COLO829 (cell line): ENCODE measurements around the gene KDM8.
"Not testable (repeated sequence)": the region's sequence is repeated elsewhere in the genome, so short reads cannot be mapped to it uniquely, and the experiment has no call there.

Source experiments
- DNase-seq: peaks from one replicate; pipeline ENCODE4 v3.0.0; 2012; ENCODE audit warnings: low spot score

KDM8 gene

GRCh38 chr16:27243725-27244362 lies 40.5 kb downstream of the KDM8 start:
- DNase-seq: no peak

DNA sequence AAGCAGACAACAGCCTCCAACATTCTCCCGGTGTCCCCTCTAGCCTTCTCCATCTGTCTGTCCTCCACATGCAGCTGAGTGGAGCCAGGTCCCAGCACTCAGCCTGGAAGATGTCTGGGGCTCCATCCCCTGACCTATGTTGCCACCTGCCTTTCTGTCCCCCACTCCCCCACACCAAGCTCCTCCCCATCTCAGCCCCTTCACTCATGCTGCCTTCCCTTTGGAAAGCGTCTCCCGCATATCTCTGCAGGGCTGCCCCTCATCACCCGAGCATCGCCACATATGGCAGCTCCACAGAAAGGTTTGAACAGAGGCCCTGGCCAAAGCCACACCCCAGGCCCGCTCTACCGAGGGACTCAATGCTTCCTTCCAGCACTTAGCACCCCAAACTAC lies 41.0 kb downstream of the KDM8 start:
- no peak for DNase-seq

DNA sequence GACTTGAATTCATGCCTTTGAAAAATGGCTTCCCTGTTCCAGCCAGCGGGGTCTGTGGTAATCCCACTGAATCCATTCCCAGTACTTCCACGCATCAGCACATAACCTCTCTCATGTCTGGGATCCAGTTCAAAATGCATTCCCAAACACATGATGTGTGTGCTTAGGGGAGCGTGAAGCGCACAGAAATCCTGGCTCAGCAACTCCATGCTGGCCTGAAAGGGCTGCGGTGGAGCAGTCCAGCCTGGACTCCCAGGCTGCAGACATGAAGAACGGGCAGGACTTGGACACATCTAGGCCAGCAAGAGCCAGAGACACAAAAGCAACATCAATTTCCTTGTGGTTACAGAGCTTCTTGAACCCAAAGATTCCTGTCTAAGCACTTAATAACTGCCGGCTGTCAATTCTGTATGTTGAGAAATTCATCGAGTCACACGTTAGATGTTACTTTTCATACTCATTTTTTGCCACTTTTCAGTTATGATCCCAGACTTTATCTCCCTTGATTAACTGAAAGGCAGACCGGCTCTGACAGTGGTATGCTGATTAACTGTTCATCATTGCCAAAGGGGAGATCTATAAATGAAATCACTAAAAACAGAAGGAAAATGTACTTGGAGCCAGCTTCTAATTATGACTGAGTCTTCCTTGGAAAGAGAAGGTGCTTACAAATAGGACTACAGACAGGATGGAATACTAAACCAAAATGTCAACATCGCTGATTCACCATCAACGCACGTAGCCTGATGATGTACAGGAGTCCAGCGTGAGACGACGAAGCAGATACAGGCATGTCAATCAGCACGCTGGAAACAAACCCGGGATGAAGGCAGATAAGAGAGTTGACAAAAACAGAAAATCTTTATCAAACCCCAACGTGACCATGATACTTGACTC lies 42.2 kb downstream of the KDM8 start:
- no peak for DNase-seq

DNA sequence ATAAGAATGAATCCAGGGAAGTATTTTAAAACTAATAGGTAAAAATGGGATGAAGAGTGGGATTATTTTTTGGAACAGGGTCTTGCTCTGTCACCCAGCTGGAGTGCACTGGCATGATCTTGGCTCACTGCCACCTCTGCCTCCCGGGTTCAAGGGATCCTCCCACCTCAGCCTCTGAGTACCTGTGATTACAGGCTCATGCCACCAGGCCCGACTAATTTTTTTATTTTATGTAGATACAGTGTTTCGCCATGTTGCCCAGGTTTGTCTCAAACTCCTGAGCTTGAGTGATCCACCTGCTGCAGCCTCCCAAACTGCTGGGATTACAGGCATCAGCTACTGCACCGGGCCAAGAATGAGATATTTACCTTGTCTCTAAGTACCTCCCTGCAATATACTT lies 43.1 kb downstream of the KDM8 start:
- no peak for DNase-seq

GRCh38 chr16:27247076-27247475 lies 43.8 kb downstream of the KDM8 start:
- DNase-seq: not testable (repeated sequence)

DNA sequence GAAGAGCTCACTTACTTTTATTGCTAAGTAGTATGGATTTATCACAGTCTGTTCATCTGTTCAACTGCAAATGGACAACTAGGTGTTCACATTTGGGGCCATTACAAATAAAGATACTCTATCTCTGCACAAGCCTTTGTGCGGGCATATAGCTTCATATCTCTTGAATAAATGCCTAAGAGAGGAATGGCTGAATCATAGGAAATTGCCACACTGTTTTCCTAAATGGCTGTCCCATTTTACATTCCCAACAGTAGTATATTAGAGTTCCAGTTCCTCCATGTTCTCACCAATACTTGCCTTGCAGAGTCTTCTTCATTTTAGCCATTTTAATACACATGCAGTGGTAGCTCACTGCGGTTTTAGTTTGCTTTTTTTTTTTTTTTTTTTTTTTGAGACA lies 44.7 kb downstream of the KDM8 start:
- no peak for DNase-seq

- not testable (repeated sequence) for DNase-seq
These were observed 45.6 kb downstream of the KDM8 start for GRCh38 chr16:27248886-27249285.

- DNase-seq: peak; percentile 73
These were observed 48.3 kb downstream of the KDM8 start for GRCh38 chr16:27251541-27252205.

DNA sequence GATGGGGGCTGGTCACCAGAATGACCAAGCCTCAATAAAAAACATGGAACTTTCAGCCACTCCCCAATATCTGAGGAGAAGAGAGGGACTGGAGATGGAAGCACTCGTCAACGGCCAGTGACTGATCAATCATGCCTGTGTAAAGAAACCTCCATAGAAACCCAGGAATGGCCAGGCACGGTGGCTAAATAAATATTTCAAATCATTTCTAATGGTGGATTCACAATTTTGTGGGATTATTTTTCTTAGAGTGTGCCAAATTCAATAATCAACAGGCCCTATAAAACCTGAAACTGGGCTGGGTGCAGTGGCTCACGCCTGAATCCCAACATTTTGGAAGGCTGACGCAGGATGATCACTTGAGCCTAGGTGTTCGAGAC lies 48.9 kb downstream of the KDM8 start:
- DNase-seq: no peak

DNA sequence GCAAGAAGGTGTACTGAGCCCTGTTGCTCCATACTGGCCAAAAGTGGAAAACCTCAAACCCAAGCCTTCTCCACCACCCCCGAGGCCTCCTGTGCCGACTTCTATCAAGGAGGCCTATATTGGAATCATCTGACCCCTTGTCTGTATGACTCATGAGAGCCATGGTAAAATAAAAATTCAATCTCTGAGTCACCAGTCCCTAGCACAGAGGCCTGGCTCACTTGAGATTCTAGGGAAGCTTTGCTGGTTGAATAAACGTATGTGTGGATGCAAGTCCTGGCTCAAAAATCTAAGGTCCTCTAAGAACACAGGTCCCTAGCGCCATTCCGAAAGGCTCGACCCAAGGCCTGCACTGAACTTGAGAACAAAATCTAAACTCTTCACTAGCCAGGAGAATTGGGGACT lies 50.2 kb downstream of the KDM8 start:
- peak; percentile 93 for DNase-seq

GRCh38 chr16:27254262-27254811 lies 51.0 kb downstream of the KDM8 start:
- no peak for DNase-seq

DNA sequence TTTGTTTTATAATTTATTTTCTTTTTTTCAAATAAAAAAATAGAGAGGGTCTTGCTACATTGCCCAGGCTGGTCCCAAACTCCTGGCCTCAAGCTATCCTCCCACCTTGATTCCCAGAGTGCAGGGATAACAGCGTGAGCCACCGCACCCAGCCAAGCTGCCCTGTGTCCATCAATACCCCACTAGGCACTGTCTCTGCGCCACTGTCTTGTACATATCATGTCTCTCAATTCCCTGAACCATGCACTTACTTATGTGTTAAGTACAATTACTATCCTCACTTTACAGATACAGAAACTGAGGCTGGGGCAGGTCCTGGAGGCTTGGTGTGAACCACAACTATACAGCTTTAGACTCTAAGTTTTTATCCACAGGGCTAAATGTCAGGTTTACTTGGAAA lies 53.5 kb downstream of the KDM8 start:
- no peak for DNase-seq

GRCh38 chr16:27257271-27257670 lies 53.9 kb downstream of the KDM8 start:
- no peak for DNase-seq

- DNase-seq: no peak
These were observed 55.0 kb downstream of the KDM8 start for GRCh38 chr16:27258241-27258734.

DNA sequence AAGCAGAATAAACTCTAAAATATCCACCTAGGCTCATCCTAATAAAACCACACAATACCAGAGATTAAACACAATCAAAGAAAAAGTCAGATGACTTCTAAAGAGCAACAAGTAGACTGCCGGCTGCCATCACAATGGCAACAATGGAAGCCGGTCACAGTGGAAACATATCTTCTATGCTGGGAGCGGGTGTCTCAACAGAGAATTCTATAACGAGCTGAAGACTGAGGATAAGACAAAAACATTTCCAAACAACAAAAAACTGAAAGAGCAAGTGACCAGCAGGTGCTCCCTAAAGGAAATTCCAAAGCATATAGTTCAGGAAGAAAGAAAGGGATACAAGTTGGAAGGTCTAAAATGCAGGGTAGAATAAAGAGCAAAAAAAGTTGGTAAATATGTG lies 56.4 kb downstream of the KDM8 start:
- no peak for DNase-seq

GRCh38 chr16:27262904-27263423 lies 59.6 kb downstream of the KDM8 start:
- not testable (repeated sequence) for DNase-seq

- no peak for DNase-seq
These were observed 60.8 kb downstream of the KDM8 start for GRCh38 chr16:27264151-27264550.

DNA sequence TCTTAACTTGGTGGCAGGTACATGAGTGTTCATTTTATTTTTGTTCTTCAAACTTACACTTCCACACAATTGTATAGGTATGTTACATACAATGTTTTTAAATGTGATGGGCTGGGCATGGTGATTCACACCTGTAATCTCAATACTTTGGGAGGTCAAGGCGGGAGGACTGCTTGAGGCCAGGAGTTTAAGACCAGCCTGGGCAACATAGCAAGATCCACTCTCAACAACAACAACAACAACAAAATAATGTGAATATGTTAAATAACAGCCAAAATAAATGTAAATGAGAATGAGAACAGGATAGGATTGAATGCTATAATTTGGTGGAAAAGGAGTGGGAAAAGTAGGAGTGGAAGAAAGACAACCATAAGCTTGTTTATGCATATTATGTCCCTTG lies 62.7 kb downstream of the KDM8 start:
- DNase-seq: no peak

DNA sequence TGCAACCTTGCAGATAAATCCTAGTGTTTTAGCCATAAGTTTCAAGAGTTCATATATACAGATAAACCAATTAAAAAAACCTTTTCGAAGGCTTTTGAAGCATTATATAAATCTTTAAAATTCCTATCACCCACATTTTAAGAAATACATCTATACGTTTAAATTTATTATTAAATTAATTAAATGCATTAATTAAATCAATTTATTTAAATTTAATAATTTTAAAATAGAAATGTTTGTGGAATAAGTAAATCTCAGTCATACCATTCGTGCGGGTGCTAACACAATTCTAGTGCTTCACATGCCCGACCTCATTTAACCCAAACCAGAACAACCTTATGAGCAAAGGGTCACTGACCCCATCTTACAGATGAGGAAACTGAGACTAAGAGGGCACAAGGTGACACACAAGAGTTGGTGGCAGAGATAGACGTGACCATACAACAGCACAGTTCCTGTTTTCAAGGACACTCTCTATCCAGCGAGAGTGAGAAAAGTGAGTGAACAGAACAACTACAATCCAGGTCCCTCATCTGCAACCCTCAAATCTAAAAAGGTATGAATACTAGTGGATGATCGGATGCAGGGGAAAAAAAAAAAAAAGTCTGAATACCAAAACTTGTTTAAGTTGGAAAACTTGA lies 63.8 kb downstream of the KDM8 start:
- DNase-seq: no peak

- peak; percentile 97 for DNase-seq
These were observed 65.3 kb downstream of the KDM8 start, which contains the start of gene NSMCE1 for GRCh38 chr16:27268376-27269299. Gene NSMCE1 (minus strand): TSS chr16:27268772. CDS start chr16:27257570, 11,202 bp downstream.
